GM19351 (cell line): ENCODE measurements around the gene GPR107.

Source experiments
- ATAC-seq: cut with Tn5 transposase; IDR thresholded peaks from one replicate; pipeline ENCODE4 v1.9.1; 2021; ENCODE audit warnings: mild to moderate bottlenecking, moderate library complexity; ENCODE audit not compliant: unreplicated experiment

Gene GPR107

DNA sequence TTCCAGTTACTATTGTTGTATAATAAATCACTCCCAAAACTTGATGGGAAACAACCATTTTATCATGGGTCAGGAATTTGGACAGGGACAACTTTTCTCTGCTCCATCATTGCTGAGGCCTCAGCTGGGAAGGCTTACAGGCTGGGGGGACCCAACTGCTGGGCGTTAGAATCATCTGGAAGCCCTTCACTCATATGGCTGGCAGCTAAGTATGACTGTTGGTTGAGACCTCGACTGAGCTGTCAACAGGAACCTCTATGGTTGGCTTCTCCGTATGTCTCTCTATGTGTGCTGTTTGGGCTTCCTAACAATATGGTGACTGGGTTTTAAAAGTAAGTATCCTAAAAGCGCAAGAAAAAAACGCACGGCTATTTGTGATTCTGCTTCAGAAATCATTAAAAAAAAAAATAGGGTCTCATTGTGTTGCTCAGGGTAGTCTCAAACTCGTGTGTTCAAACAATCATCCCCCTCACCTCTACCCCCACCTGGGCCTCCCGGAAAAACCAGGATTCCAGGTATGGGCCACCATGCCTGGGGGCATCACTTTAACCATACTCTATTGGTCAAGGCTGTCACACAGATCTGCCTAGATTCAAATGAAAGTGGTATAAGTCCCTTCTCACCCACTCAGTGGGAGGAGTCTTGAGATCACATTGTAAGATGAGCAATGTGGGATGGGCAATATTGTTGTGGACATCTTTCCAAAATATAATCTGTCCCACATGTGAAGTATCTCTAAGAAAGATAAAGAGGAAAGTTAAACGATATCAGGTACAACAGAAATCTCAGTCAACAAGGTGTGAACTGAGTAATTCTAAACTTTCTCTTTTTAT, 26.0 kb upstream of the GPR107 start:
- ATAC-seq = no peak

GRCh38 chr9:130028493-130029222, 25.0 kb upstream of the GPR107 start:
- no peak for ATAC-seq

- peak; percentile 37 for ATAC-seq
Measured at GRCh38 chr9:130029223-130029973, 24.3 kb upstream of the GPR107 start.

- ATAC-seq = no peak
Measured at GRCh38 chr9:130030651-130031127, 23.0 kb upstream of the GPR107 start.

DNA sequence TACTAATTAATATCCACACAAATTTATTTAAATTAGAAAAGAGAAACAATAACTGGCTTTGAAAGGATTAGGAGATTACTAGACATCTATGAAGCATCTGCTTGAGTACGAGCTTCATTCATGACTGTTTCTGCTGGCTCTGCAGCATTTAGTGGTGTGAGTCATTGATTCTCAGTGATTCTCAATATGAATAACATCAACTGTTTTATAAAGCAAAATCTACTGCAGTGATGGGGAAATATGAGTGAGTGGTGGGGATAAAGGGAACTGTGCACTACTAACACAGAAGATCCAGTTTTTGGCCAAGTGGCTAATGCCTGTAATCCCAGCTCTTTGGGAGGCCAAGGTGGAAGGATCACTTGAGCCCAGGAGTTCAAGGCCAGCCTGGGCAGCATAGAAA, 19.1 kb upstream of the GPR107 start:
- no peak for ATAC-seq

DNA sequence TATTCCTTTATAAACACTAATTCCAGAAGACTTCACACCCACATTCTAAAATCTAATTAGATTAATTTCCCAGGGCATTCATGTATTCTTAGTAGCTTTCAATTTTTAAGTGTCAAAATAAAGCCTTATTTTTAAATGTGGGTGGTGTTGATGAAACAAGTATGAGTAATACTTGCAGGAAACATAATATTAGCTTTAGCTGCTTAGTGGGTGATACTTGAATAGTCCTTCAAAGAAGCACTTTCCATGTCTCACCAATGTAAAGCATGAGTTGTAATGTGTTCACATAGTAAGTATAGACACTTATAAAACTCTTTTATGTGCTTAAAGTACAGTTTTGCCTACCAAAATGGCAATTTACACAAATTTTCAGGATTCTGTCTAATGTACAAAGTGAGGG, 17.6 kb upstream of the GPR107 start:
- no peak for ATAC-seq

DNA sequence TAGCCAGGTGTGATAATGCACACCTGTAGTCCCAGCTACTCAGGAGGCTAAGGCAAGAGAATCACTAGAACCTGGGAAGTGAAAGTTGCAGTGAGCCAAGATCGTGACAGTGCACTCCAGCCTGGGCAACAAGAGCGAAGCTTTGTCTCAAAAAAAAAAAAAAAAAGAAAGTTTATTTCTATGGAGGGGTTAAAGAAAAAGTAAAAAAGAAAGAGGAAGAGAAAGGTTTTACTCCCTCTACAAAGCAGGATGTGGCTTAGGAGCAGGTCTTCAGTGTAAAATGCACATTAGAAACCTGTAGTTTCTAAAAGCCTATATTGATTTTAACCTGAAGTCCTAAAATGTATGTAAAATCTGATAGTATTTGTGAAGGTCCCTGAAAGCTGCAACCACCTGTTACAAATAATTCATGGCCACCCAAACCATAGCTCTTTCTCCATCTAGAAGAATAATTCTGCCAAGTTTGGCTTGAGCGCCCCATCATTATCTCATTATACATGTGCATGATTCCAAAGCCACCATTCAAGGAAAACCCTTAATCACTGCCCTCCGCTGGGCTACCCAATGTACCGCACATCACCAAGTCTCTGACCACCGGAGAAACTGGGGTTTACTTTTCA, 14.1 kb upstream of the GPR107 start:
- no peak for ATAC-seq

DNA sequence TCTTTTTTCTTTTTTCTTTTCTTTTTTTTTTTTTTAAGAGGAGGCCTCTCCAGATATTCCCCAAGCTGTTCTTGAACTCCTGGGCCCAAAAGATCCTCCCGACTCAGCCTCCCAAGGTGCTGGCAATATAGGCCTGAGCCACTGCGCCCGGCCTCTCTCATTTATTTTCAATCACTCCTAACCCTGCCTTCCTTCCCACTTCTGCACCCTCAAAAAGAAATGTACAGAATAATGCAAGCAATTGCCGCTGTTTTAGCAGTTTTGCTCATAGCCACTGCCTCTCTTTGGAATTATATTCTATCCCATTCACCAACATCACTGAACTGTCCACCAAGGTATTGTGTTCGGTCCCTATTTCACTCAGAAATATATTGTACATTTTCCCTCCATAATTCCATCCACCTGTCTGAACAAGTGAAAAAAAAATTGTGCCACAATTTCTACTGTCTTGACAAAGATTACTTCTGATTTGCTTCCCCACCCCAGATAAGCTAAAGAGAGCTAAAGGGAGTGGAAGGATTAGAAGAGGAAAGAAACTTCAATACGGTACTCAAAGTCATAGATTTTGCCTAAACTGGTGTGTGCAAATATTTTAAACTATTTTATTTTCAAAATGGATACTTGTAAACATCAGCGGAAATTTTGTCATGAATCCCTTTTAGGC, 12.6 kb upstream of the GPR107 start:
- ATAC-seq = no peak

DNA sequence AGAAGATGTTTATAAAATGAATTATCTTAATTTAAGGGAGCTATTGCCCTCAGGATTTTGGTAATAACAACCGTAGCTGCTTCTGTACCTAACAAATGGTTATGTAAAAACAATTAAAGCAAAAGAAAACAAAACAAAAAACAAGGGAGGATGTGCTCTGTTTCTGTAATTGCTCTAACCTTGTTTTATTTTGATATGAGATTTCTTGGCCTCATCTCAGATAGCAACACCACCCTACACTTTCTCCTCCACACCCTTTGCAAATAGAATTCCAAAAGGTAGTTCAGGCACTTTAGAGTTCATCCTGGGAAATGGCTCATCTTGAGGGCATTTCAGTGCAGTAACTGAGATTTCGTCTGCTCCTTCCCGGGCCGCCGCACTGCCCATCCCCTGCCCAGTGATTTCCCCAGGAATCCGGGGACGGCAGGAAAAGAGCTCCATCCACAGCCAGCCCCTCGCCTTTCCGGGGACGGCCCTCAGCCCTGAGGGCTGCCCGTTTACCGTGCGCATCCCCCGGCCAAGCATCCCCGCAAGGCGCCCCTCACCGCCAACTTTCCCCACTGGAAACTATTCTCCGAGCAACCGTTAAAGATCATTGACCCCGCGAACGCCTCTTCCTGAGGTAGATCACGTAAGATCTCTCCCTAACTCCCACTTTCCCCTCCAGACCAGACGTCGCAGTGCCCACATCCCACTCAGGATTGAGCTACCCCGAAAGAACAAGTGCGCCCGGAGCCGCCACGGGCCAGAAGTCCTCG, 11.9 kb upstream of the GPR107 start:
- ATAC-seq = no peak

DNA sequence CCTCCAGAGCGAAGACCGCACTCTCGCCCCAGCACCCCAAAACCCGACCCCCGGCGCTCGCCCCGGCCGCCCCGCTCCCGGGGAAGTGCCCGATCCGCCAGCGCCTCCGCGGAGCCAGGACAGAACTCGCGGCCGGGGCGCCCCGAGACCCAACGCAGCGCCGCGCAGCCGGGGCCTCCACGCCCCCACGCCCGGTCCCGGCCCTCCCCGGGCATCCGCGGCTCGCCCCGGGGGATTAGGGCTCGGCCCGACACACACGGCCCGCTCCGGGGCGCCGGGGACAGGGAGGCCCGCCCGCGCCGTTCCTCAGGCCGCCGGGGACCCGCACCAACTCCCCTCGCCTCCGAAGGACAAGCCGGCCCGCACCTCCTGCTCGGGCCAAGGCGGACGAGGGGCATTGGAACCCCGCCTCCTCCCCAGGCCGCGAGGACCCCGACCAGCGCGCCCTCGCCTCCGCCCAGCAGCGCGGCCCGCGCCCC, 11.3 kb upstream of the GPR107 start:
- ATAC-seq = no peak

GRCh38 chr9:130042885-130043653, 10.6 kb upstream of the GPR107 start, which contains the start of gene FNBP1:
Gene FNBP1, minus strand, starts transcription at chr9:130043189. Its CDS starts 214 bp downstream, at chr9:130042975.
- ATAC-seq = no peak

GRCh38 chr9:130043654-130044623, 9.8 kb upstream of the GPR107 start:
- ATAC-seq = no peak

- ATAC-seq = no peak
Measured at GRCh38 chr9:130045725-130046450, 7.8 kb upstream of the GPR107 start.

GRCh38 chr9:130049431-130050210, 4.1 kb upstream of the GPR107 start:
- ATAC-seq = no peak

GRCh38 chr9:130050462-130050861, 3.2 kb upstream of the GPR107 start:
- ATAC-seq = no peak

DNA sequence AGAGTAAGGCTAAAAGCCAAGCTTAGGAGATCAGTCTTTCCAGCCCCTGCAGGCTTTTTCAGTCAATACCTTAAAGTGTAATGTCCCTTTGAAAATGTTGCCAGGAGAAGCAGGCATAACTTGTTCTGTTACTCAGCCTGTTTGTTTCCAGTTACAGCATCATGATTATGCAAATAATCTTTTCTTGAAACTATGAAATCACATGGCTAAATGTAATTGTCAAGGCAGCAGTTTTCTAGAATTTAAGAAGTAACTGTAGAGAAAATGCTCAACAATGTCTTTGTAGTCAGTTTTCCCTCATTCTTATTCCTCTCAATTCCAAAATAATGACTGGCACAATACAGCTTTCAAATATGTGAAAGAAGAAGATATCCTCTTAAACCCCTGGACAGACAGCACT, 1.9 kb upstream of the GPR107 start:
- ATAC-seq = no peak
